Neural progenitor cell (in vitro differentiated cells): Measurements from ENCODE around the gene TBC1D17.

Experiments used
- CTCF ChIP-seq: fragments of 200-600 bp; sonication (generic); IDR thresholded peaks from 2 replicates; pipeline ENCODE4 v1.5.1; 2017; ENCODE audit warnings: antibody characterized with exemption, mild to moderate bottlenecking
- EZH2phosphoT487 ChIP-seq: fragments of 200-600 bp; sonication (generic); IDR thresholded peaks from 2 replicates; pipeline ENCODE4 v1.6.1; 2017; ENCODE audit warnings: antibody characterized with exemption

GRCh38 chr19:49843265-49843664, 34.2 kb upstream of the TBC1D17 start:
- no peak for TF ChIP-seq CTCF
- no peak for TF ChIP-seq EZH2phosphoT487
